Testis (tissue), 3 donors: ENCODE measurements around the gene PDGFD. TPM values are rescaled to one million over a fixed set of nuclear protein-coding genes. Genes with fewer than 3 reads are reported as not detected.

ENCODE experiments used
- DNase-seq: peaks from one replicate; pipeline ENCODE4 v3.0.0-alpha.2; 2019
- H3K27ac ChIP-seq, 2 donors: fragments of 200-600 bp; sonication (generic); one replicate each; pipeline ENCODE4 v1.5.1; 2019
- H3K27me3 ChIP-seq: fragments of 200-600 bp; sonication (generic); one replicate; pipeline ENCODE4 v1.5.1; 2019
- H3K36me3 ChIP-seq: fragments of 200-600 bp; sonication (generic); one replicate; pipeline ENCODE4 v1.5.1; 2017; ENCODE audit warnings: low read depth; ENCODE audit errors: missing control alignments
- H3K4me1 ChIP-seq: fragments of 200-600 bp; sonication (generic); one replicate; pipeline ENCODE4 v1.5.1; 2019
- H3K4me3 ChIP-seq, 2 donors: fragments of 200-600 bp; sonication (generic); one replicate each; pipeline ENCODE4 v1.5.1; 2017 to 2019
- H3K9me3 ChIP-seq: fragments of 200-600 bp; sonication (generic); one replicate; pipeline ENCODE4 v1.5.1; 2017
- POLR2A ChIP-seq: fragments of 450-650 bp; IDR thresholded peaks from one replicate; pipeline ENCODE4 v1.6.1; 2017; ENCODE audit warnings: antibody characterized with exemption, mild to moderate bottlenecking, moderate library complexity
- WGBS, 2 donors: methylation state at CpG; one replicate each; pipeline ENCODE4 v1.1.5; 2018; 5-methylcytosine and 5-hydroxymethylcytosine counted together
- intact Hi-C: fragments of 100-400 bp; cut with DNase I; formaldehyde crosslinking; loops from one replicate; pipeline ENCODE4 v1.15.1; 2023; ENCODE audit warnings: low total_unique reads
- polyA plus RNA-seq: library from polyadenylated mRNA; stranded (reverse); fragments of 350-450 nt; fragmentation: Illumina TruSeq; extraction: RNeasy Lipid Tissue Mini Kit (QIAGEN cat#74804); gene quantifications from one replicate; pipeline ENCODE4 v1.2.3, GENCODE V29; 2014; ENCODE audit warnings: low read depth, low replicate concordance; ENCODE audit not compliant: insufficient read depth
- total RNA-seq, 2 donors: library from RNA; depleted of rRNA; stranded (reverse); fragments of >200 nt; gene quantifications; one replicate each; pipeline ENCODE4 v1.2.3, GENCODE V29; 2016
- TF ChIP-seq, protein P1 (sequence below), 3 experiments: fragments of 450-650 bp in 2 of 3; fragments of 200-600 bp in 1 of 3; sonication (generic) in 1 of 3; IDR thresholded peaks; one replicate each; pipeline ENCODE4 v1.5.1; 2016 to 2019; ENCODE audit warnings: antibody characterized with exemption in 3 of 3, mild to moderate bottlenecking in 2 of 3, moderate library complexity in 1 of 3

PDGFD gene
- total and polyA plus RNA-seq, 3 donors from 2014 or later: 6.0 to 8.1 (median 8.0) TPM

DNA sequence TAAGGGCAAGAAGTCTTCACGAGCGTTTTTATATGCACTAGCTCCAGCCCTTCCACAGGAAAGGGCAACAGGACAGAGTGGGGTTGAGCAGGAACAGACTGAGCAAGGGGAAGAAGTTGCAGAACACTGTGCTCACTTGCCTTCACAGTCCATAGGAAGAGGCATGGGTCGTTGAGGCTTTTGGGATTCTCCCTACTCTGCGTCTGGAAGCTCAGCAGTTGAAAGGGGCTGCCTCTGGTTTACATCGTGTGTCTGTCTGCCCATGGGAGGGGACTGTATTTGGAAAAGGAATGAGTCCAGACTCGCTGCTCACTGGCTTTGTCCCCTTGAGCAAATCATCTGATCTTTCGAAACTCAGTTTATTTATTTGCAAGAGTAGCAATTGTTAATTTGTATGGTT, 1.1 kb upstream of the PDGFD start:
- intact Hi-C loops: no loop called here
- Histone ChIP-seq H3K36me3 (no peaks in the 10 kb centered on the region), H3K4me3 (peak overlapping the region in 1 of 2 donors; percentile 72), H3K27ac (no peak overlapping the region), H3K4me1 (no peaks in the 10 kb centered on the region), H3K27me3 (no peaks in the 10 kb centered on the region), H3K9me3 (no peaks in the 10 kb centered on the region)
- WGBS, 2 donors: 56 to 72% methylated on average over 7 of the region's 7 CpGs
- no peak for DNase-seq
- TF ChIP-seq POLR2A: no peak
- TF ChIP-seq, protein P1, sequence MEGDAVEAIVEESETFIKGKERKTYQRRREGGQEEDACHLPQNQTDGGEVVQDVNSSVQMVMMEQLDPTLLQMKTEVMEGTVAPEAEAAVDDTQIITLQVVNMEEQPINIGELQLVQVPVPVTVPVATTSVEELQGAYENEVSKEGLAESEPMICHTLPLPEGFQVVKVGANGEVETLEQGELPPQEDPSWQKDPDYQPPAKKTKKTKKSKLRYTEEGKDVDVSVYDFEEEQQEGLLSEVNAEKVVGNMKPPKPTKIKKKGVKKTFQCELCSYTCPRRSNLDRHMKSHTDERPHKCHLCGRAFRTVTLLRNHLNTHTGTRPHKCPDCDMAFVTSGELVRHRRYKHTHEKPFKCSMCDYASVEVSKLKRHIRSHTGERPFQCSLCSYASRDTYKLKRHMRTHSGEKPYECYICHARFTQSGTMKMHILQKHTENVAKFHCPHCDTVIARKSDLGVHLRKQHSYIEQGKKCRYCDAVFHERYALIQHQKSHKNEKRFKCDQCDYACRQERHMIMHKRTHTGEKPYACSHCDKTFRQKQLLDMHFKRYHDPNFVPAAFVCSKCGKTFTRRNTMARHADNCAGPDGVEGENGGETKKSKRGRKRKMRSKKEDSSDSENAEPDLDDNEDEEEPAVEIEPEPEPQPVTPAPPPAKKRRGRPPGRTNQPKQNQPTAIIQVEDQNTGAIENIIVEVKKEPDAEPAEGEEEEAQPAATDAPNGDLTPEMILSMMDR (IDR thresholded peaks at IDR 0.05): no peak

DNA sequence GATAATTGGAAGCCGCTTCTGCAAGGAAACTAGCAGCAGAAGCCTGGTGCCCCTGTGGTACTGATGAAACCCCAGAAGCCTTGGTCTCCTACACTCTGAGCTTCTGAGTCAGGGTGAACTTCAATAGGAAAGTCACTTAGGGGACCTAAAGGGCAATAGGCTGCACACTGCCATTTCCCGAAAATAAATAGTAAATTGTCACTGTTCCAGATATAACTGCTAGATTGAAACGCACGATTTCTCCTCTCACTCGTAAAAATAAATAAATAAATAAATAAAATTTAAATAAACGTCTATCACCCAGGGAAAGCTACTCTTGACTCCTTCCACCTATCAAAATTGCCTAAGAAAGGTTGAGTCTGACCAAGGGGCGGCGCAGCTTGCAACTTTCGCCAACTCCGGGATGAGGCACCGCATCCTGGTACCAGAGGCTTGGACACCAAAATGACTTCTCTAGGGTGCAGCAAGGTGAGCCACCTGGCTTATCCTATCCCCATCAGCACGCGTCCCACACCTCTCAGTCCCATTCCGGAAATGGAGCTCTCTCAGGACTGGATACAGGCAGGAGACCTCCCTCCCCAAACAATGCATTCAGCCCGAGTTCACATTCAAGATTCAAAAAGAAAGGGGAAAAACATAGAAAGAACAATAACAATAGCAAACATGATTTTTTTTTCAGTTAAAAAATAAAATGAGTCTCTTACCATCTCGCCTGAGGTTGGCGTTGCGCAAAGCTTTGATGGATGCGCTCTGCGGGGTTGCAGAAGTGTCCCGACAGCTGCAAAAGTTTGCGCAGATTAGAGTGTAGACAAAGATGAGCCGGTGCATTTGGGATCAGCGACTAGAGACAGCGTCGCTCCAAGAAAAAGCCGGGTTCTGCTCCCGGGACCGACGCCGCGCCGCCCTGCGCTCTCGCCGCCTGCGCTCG, 583 bp downstream of the PDGFD start:
- 7% methylated on average over 38 of the region's 38 CpGs for WGBS, 2 donors
- intact Hi-C loops: no loop called here
- DNase-seq: peak; percentile 45

DNA sequence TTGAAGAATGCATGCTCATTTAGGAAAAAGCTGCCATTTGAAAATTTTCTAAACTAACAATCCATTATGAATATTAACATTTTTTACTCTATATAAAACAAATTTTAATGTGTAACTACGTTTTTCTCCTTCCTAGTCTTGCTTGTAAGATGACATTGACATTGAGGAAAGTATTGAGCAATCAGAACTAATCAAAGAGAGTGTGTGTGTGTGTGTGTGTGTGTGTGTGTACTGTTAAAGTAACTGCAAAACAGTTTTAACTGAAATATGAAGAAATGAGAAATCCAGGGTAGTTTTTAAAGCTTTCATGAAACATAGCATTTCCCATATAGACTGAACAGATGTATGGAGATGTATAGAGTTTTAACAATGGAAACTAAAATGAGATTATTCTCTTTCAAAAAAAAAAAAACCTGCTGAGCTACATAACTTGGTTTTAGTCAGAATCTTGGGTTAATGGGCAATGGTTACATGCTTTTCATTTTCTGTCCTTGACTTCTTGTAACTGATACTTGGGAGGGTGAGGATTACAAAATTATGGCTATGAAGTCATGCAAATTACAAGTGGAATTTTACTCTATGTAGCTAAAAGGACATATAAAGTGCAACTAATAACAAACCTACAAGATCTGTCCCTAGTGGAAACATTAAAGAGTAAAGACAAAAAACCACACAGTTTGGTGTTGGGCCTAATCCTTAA, 2.0 kb downstream of the PDGFD start:
- intact Hi-C loops: no loop called here
- no peaks in the 10 kb centered on the region for H3K27me3 ChIP-seq
- H3K27ac ChIP-seq: no peak overlapping the region
- H3K36me3 ChIP-seq: no peaks in the 10 kb centered on the region
- no peaks in the 10 kb centered on the region for H3K4me1 ChIP-seq
- DNase-seq: no peak
- WGBS, 2 donors: 75 to 77% methylated on average over 1 of the region's 1 CpG
- H3K9me3 ChIP-seq: no peaks in the 10 kb centered on the region
- TF ChIP-seq, protein P1 (IDR thresholded peaks at IDR 0.05): no peak
- no peak for TF ChIP-seq POLR2A
- no peak overlapping the region for H3K4me3 ChIP-seq

More for the DNA sequence above, 583 bp downstream of the PDGFD start:
- Histone ChIP-seq H3K4me3 (peak overlapping the region; percentile 54 to 72), H3K27me3 (no peaks in the 10 kb centered on the region), H3K9me3 (no peaks in the 10 kb centered on the region), H3K36me3 (no peaks in the 10 kb centered on the region), H3K4me1 (no peaks in the 10 kb centered on the region), H3K27ac (peak overlapping the region; percentile 14 to 17)
- no peak for TF ChIP-seq POLR2A
- TF ChIP-seq, protein P1 (IDR thresholded peaks at IDR 0.05): no peak

DNA sequence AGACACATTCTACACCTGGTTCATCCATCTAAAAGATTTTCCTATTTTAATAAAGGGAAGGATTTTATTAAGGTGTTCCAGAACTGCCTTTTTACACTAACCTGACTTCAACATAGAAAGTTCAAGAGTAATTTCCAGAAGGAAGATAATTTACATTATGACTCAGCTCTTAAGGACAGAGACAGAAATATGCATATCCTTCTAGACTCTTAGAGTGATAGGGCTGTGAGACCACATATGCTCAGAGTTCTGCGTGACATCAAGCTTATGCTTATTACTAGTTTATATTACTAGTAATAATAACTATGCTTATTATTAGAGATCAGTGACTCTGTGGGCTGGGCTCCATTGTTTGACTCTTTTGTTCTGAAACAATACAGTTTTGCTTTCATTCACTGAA, 4.6 kb downstream of the PDGFD start:
- Histone ChIP-seq H3K36me3 (no peaks in the 10 kb centered on the region), H3K4me1 (no peaks in the 10 kb centered on the region), H3K9me3 (no peaks in the 10 kb centered on the region), H3K4me3 (no peak overlapping the region), H3K27me3 (no peaks in the 10 kb centered on the region), H3K27ac (no peak overlapping the region)
- intact Hi-C loops: no loop called here
- DNase-seq: no peak
- 88 to 96% methylated on average over 1 of the region's 1 CpG for WGBS, 2 donors
- TF ChIP-seq, protein P1 (IDR thresholded peaks at IDR 0.05): no peak
- TF ChIP-seq POLR2A: no peak
